ENCODE results near the gene EIF5A.

Gene EIF5A

DNA sequence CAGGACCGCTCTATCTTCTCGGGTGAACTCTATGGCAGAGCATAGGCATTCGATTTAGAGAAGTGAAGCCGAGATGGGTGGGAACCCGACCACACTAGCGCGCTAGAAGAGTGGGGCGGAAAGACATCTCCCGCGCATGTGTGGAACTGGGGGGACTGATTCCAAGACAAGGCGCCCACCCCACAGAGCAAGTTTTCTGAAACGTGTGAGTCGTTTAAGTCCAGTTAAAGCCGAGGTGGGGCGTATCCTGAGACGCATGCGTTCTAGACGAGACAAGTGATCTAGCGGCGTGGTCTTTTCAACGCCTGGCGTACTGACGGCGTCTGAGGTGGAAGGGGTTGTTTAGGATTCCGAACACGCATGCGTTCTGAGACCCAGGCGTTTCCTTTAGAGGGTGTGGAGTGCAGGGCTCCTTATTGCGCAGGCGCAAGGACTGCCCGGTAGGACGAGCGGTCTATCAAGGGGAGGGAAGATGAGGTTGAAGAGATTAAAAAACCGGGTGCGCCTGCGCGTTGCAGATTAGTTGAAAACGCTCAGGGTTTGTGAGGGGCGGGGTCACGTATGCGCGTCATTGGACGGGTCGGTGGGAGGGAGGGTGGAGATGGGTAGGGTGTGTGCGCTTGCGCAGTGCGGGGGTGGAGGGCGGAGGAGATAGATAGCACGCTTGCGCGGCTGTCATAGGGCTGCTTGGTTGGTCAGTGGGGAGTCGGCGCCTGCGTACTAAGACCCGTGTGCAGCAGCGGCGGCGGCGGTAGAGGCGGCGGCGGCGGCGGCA, at the start of gene EIF5A:
TSS of gene EIF5A (plus strand) at position 718 of the 775 bp plus-strand sequence. CDS start 2,008 bp downstream, outside the sequence.
- peak; percentile 93 for DNase-seq (ENCODE audit: low spot score)

DNA sequence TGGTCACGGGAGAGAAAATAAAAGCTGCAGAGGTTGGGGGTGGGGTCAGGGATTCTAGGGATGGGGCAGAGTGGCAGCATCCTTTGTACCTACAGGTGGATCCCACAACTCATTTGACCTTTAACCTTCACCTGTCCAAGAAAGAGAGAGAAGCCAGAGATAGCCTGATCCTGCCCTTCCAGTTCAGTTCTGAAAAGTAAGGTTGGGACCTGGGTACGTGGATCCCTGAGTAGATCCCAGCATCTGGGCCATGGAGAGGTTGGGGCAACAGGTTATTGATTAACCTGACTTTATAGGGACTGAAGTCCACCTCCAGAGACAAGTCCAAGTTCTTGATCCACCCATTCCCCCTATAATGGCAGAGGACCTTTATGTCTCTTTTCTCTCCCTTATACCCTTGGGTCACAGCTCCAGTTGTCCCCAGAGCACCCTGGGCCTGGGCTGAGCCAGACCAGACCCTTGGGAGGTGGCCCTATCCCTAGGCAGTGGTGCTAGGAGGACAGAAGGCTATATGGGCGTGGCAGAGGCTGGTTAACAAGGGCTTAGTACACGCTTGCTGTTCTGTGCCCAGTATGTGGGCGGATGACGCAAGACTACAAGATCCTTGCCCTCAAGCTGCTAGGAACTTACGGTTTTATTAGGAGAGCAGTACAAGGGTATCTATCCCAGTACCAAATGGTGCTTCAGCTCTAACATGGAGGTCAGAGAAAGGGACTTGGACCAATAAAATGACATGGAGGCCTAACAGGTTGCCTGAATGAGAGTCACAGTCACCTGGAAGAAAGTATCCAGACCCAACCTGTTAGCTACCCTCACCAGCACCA, 48.5 kb upstream of the EIF5A start:
- no peak for DNase-seq (ENCODE audit: low spot score)

DNA sequence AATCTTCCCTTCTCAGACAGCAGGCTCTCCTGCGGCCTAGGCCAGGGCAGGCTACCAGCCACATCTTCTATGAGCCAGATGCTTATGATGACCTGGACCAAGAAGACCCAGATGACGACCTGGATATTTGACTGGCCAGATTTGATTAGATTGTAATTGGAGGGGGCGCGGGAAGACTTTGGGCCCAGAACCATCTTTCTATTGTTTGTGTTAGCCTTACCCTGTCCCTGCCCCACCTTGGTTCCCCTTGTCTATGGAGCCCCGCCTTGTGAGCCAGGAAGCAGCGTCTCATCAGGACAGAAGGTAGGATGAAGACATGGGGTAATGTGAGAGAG, 47.9 kb upstream of the EIF5A start:
- DNase-seq (ENCODE audit: low spot score): no peak

DNA sequence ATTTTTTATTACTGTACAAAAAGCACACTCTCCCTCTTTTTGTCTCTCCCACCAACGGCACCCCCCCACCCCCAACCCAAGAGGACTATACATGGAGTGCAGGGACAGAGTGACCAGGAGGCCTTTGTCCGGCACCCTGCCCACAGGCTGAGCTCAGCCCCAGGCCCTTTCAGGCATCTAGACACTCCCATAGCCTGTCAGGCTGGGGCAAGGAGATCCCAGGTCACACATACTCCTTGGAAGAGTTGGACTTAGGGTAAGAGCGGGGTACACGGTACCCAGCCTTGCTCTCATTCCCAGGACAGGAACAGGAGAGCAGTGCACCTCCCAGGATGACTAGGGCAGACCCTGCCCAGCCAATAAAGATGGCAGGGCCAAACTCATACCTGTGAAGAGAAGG, 47.3 kb upstream of the EIF5A start:
- DNase-seq (ENCODE audit: low spot score): no peak

DNA sequence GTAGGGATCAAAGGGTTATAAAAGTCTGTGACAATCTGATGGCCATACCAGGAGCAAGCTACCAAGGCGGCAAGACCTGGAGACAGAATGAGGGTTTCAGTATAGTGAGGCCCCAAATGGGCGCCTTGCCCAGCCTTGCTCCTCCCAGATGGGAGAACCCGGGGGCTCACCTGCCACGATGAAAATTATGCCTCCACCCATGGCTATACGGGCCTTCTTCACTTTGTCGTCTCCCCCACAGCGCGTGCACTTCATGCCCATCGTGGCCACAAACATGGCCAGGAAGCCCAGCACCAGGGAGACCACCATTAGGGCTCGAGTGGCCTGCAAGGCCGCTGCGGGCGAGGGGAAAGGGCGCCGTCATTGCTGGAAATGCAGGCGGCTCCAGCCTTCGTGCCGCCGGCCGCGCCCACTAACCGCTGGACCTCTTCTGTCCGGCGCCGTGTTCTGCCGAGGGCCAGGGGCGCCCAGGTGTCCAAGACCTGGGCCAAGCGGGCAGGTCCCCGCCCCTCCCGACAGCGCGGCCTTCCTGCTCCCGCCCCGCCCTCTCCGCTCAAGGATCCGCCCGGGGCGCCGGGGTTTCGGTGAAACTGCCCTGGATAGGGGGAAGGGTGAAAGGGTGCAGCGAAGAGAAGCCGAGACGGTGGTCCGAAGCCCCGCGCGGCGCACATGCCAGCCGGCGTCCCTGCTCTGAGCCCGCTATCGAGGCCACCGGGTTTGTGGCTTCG, 46.6 kb upstream of the EIF5A start:
- peak; percentile 83 for DNase-seq (ENCODE audit: low spot score)

GRCh38 chr17:7261379-7262191, 45.8 kb upstream of the EIF5A start:
- peak; percentile 31 for DNase-seq (ENCODE audit: low spot score)

- DNase-seq (ENCODE audit: low spot score): peak; percentile 90
Observed at GRCh38 chr17:7262192-7262934, 45.1 kb upstream of the EIF5A start, which contains the start of gene CLDN7. CLDN7 (minus strand) TSS chr17:7262478; CDS start chr17:7262043, 435 bp downstream.

DNA sequence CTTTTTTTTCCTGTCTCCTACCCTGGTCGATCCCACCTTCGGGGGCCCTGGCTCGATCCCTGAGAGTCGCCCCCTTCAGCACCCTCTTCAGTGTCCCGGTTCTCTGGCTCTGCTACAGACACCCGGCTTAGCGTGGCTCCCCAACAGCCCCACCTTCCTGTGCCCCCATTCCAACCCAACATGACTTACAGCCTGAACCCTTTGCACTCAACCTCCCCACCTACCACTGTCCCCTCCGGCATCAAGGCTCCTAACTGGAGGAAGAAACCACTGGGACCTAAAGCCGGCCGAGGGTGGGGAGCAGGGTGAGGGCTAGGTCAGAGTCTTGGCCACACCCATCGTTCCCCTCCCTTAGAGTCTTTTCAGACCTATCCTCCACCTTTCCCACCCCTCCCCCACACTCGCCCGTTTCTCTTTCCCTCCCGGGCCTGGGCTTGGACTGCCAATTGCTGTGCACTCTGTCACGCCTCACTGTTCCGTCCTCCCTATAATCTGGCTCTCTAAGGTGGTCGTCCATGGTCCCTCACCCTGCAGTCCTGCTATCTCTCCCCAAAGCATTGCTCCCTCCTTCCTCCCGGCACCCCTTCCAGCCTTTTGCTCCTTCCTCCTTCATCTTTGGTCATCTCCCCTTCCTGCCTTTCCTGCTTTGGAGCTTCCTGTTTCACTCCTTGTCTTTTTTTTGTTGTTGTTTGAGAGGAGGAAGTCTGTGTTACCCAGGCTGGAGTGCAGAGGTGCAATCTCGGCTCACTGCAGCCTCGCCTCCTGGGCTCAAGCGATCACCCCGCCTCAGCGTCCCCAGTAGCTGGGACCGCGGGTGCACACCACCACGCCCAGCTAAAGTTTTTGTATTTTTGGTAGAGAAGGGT, 44.3 kb upstream of the EIF5A start:
- peak; percentile 80 for DNase-seq (ENCODE audit: low spot score)

- no peak for DNase-seq (ENCODE audit: low spot score)
Observed at GRCh38 chr17:7263801-7264078, 43.7 kb upstream of the EIF5A start.

- DNase-seq (ENCODE audit: low spot score): no peak
Observed at GRCh38 chr17:7266784-7267183, 40.6 kb upstream of the EIF5A start.

DNA sequence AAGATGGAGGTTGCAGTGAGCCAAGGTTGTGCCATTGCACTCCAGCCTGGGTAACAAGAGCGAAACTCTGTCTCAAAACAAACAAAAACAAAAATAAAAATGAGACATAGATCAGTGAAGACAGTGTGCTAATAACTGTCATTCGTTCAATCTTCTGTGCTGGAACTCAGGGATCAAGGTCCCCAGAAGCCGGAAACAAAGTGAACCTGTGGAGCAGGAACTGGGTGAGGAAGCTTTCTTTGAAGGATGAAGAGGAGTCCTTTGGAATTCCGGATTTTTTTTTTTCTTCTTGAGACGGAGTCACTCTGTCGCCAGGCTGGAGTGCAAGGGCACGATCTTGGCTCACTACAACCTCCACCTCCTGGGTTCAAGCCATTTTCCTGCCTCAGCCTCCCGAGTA, 28.0 kb upstream of the EIF5A start:
- DNase-seq (ENCODE audit: low spot score): no peak

DNA sequence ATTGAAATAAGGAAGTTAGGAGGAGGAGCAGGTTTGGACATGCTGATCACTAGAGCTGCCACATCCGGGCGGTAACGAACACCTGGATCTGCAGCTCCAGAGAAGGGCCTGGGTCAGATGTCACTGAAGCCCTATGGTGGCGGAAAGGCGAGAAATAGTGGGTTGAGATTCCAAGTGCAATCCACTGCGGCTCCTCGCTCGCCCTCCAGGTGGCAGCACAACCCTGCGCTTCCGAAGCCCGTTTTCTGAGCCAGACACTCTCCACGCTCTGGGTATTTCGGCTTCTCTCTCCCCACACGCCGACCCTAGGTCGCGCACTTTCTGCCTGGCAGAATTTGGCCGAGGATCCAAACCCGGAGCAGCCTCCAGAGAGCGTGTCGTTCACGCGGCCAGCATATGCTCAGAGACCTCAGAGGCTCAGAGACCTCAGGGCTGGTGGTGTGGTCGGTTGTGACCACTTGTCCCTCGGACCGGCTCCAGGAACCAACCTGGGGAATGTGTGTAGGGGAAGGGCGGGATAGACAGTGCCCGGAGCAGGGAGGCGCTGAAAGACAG, 26.8 kb upstream of the EIF5A start:
- peak; percentile 85 for DNase-seq (ENCODE audit: low spot score)

DNA sequence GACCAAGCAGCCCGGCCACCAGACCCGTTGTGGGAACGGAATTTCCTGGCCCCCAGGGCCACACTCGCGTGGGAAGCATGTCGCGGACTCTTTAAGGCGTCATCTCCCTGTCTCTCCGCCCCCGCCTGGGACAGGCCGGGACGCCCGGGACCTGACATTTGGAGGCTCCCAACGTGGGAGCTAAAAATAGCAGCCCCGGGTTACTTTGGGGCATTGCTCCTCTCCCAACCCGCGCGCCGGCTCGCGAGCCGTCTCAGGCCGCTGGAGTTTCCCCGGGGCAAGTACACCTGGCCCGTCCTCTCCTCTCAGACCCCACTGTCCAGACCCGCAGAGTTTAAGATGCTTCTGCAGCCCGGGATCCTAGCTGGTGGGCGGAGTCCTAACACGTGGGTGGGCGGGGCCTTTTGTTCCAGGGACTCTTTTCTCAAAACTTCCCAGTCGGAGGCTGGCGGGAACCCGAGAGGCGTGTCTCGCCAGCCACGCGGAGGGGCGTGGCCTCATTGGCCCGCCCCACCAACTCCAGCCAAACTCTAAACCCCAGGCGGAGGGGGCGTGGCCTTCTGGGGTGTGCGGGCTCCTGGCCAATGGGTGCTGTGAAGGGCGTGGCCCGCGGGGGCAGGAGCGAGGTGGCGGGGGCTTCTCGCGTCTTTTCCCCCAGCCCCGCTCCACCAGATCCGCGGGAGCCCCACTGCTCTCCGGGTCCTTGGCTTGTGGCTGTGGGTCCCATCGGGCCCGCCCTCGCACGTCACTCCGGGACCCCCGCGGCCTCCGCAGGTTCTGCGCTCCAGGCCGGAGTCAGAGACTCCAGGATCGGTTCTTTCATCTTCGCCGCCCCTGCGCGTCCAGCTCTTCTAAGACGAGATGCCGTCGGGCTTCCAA, 26.1 kb upstream of the EIF5A start, which contains the start of gene SLC2A4:
TSS of gene SLC2A4 (plus strand) at position 645 of the 879 bp plus-strand sequence. CDS start at position 862, 217 bp downstream.
- peak; percentile 99 for DNase-seq (ENCODE audit: low spot score)

GRCh38 chr17:7281953-7282751, 25.3 kb upstream of the EIF5A start:
- peak; percentile 51 for DNase-seq (ENCODE audit: low spot score)

GRCh38 chr17:7282752-7283321, 24.6 kb upstream of the EIF5A start:
- DNase-seq (ENCODE audit: low spot score): no peak

GRCh38 chr17:7283471-7284216, 23.8 kb upstream of the EIF5A start:
- no peak for DNase-seq (ENCODE audit: low spot score)

DNA sequence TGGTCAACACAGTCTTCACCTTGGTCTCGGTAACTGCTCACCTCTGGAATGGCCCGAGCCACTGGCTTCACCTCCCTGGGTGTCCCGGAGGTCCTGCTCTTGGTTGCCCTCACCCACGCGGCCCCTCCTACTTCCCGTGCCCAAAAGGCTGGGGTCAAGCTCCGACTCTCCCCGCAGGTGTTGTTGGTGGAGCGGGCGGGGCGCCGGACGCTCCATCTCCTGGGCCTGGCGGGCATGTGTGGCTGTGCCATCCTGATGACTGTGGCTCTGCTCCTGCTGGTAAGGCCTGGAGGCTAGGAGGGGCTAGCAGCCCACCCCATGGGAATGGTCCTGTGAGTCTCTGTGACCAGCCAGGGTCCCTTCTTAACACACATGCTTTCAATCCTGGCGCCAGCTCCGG, 22.5 kb upstream of the EIF5A start:
- no peak for DNase-seq (ENCODE audit: low spot score)
